GM19372 (cell line): ENCODE results near the gene TRIM2.
"Not testable (repeated sequence)": the region's sequence is repeated elsewhere in the genome, so short reads cannot be mapped to it uniquely, and the experiment has no call there.

ENCODE experiments used
- ATAC-seq: cut with Tn5 transposase; IDR thresholded peaks from one replicate; pipeline ENCODE4 v1.9.1; 2021; ENCODE audit warnings: mild to moderate bottlenecking, low read depth, moderate library complexity; ENCODE audit not compliant: unreplicated experiment

The TRIM2 gene

DNA sequence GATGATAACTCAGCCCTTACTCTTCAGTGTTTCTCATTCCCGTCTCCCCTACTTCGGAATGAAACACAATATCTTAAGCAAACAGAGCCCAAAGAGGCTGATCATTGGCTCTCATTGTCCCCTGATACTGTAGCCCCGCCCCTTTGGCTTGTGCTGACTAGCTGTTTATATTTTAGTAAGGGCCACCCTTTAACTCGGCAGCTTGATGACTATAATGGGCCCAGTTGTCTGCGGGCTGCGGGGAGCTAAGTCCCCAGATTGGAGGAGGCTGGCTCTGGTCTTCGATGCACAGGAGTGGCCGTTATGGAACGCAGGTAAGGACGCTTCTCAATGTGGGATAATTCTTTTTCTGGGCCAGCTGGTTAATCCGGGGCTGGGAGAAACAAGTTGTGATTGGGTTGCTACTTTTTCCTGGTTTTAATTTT, at the start of gene TRIM2:
TSS of gene TRIM2 (plus strand) at position 197 of the 425 bp plus-strand sequence. CDS start at position 285, 88 bp downstream.
- no peak for ATAC-seq

DNA sequence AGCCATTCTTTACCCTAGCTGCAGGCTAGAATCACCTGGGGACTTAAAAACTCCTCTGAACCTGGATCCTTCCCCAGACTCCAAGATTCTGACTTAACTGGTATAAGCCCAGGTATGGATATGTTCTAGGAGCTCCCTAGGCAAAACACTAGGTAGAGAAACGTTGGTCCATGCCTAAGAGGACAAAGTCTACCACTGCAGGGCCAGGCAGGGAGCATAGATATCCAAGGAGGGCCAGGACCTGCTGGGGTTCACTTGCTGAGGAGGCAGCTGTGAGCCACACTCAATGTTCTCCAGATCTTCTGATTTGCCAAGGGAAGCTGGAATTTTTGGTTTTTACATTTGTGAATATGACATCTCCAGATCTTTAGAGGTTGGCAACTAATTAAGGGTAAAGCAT, 48.6 kb upstream of the TRIM2 start:
- no peak for ATAC-seq

DNA sequence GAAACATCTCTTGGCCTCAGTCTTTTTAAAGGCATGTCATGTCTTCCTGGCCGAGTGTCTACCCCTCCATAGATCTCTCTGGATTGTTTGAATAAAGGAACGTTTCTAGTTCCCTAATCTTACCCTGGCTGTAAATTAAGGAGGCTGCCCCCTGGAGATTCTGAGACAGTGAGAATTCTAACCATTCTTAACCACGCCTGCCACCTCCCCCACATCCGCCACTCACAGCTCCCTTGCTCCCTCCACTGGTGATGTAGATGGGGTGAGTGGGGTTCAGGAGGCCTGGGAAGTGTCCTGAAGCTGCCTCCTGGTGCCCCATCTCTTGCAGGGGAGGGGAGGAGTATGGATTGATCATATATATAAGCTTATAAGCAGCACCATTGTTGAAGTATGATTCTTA, 48.0 kb upstream of the TRIM2 start:
- no peak for ATAC-seq

DNA sequence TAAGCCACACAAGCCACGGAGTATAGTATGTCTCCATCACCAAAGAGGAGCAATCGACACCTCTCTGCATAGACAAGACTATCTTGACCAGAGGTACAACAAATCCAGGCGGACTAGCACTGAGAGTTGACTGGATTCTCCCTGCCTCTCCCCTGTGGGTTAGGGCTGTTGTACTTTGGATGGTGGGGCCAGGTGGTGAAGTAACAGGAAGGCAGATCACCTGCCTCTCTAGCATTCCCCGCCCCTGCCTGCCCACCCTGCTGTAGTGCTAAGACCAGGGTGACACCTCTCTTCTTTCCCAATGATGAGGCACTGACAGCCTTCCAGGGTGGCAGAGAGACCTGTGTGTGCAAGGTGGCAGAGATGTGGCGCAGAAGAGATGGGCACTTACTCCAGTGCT, 47.5 kb upstream of the TRIM2 start:
- no peak for ATAC-seq

DNA sequence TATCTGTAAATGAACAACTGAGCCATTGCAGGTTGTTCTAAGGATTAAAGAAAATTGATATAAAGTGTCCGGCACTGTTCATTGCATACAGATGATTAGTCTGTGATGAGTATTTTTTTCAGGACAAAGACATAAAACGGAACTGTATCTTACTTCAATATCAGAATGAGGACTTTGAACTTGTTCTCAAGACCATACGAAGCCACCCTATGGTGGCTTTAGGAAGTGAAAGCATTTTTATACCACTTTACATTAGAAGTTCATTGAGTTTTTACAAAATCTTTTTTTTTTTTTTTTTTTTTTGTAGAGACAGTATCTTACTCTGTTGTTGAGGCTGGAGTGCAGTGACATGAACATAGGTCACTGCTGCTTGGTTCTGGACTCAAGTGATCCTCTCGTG, 45.2 kb upstream of the TRIM2 start:
- ATAC-seq, result no peak

DNA sequence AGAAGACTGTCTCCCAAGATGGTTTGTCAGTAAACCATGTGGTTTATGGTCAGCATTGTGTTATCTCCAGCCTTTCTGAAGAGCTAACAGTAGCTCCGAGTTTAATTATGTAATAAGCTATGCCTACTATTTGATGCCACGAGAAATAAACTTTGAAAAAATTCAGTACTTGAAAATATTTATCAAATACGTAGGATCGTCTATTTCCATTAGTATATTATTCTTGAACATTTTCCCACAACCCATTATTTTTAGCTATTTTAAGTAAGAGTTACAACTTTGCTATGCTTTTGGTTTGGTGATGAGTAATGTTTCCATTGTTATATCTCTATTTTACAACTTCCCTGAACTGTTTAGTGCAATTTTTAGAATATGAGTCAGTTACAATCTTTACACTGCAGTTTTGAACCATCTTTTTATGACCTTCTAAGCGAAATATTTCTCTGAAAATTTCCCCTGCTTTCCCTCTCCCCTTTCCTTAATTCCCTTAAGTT, 44.5 kb upstream of the TRIM2 start:
- no peak for ATAC-seq

DNA sequence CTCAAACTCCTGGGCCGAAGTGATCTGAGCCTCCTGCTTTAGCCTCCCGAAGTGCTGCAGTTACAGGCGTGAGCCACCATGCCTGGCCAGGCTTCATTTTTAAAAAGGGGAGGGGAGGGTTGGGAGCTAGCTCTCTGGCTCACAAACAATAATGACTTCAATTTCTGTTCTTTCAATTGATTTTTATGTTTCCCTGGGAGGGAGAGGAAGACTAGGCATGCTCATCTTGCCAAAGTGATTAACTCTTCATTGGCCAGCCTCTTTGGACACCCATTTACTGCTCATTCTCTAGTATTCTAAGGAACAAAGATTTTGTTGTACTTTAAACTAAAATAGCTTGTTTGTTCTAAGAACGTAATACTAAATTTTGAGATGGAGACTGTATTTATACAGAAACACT, 43.4 kb upstream of the TRIM2 start:
- ATAC-seq, result no peak

DNA sequence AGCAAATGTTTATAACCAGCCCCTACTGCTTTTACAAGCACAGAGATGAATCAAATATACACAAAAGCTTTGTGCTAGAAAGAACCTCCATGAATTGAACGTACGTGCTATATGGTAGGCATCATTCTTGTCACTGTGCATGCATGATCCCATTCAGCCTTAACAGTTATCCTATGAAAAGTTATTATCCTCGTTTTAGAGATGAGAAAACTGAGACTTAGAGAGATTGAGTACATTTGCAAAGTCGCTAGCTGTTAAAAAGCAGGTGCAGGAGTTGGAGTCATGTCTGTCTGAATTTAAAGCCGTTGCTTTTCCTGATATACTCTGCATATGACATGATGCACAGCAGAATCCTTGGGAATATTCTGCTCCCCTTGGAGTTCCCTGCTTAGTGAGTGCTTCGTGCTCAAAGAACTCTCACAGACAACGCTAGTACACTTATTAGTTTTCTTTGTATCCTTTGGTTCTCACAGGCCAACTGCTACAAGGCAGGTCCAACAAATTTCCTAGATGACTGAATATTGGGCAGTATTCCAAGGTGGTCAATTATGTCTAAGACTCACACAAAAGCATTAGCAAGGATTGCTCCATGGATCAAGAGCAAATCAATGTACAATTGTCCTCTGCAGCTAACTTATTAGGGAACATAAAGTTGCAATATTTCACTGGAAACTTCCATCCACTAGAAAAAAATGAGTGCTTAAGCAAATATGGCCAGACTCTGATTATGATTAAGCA, 42.8 kb upstream of the TRIM2 start:
- no peak for ATAC-seq

DNA sequence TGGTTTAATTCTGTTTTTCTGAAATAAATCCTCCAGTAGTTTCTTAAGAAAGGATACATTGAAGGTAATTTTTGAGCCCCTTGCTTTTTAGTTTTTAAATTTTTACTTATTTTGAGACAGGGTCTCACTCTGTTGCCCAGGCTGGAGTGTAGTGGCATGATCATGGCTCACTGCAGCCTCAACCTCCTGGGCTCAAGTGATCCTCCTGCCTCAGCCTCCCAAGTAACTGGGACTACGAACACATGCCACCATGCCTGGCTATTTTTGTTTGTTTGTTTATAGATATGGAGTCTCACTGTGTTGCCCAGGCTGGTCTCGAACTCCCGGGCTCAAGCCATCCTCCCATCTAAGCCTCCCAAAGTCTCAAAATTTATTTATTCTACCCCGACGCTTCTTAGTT, 39.0 kb upstream of the TRIM2 start:
- not testable (repeated sequence) for ATAC-seq

DNA sequence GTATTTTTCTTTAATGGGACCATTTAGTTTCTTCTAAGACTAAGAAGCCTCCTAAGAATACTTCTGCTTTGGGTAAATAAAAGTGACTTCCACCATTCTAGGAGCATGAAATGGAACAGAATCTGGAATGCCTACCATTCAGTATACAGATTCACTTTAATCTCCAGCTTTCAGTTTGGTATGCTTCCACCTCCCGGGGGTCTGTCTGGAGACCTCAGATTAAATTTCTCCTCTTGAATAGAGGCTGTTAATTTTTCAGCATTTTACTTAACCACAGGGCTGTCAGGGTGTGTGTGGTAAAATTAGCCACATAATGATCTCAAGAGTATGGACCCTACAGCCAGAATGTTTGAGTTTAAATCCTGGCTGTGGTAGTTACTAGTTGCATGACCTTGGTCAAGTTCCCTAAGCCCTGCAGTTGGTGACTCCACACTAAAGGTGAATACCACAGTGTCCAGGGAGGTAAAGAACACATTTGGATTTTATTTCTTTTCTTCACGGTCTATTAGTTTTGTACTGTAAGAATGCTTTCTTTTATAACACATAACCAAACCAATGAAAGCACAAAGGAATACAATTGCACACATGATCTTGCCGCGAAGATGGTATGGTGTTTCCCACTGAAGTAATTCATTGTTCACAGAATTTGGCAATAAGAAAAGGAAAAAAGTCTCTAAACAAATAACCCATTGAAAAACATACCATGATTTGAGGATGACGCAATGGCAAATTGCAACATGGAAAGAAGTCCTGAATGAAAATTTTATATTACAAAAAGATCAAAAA, 37.3 kb upstream of the TRIM2 start:
- no peak for ATAC-seq

DNA sequence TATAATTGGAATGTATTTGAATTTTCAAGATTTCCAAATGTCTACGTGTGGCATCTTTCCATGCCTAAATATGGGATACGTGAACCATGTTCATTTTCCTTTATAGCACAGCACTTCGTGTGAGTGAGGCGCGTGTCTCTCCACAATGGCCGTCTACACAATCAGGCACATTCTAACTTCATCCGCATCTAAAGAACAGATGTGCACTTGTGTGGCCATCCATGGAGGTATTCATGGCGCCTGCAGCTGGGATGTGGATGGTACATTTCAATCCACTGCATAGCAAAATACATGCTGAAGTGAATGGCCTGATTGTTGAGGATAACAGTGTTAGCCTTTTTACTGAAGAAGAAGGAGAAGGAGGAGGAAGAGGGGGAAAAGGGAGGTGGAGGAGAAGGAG, 34.5 kb upstream of the TRIM2 start:
- ATAC-seq, result no peak

DNA sequence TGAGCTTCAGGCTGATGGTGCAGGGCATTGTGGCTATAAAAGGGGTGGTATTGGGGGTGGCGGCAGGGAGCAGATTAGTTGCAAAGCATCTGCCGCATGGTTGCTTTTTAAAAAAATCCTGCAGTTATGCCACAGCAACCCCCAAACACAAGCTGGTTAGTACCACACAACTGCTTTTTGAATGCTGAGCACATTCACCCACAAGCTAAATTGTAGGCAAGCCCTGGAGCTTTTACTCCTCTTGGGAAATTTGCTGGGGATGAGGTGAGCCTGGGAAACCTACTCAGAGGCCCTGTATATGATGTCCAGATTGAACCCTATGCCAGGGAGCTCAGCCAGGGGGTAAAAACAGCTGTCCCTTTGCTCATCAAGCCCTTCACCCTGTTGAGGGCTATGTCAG, 33.8 kb upstream of the TRIM2 start:
- ATAC-seq, result no peak

DNA sequence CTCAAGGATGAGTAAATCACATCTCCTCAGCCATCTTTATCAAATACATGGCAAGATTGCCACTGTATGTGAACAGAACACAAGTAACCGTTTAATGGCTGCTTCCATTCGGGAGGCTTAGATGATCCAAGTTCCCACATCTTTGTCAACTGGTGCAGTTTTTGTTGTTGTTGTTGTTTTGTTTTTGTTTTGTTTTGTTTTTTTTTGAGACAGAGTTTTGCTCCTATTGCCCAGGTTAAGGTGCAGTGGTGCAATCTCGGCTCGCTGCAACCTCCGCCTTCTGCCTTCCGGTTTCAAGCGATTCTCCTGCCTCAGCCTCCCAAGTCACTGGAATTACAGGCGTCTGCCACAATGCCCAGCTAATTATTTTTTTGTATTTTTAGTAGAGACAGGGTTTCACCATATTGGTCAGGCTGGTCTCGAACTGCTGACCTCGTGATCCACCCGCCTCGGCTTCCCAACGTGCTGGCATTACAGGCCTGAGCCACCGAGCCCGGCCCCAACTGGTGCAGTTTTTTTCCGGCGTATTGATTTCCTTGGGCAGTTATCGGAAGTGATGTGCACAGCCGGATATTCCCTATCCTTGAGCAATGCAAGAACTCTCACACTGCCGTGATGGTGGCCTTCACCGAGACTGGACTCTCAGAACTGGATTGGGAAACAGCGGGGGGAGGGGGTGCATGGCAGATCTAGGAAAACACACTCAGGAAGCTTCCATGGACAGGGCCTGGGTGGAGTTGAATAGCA, 29.2 kb upstream of the TRIM2 start:
- ATAC-seq, result no peak

DNA sequence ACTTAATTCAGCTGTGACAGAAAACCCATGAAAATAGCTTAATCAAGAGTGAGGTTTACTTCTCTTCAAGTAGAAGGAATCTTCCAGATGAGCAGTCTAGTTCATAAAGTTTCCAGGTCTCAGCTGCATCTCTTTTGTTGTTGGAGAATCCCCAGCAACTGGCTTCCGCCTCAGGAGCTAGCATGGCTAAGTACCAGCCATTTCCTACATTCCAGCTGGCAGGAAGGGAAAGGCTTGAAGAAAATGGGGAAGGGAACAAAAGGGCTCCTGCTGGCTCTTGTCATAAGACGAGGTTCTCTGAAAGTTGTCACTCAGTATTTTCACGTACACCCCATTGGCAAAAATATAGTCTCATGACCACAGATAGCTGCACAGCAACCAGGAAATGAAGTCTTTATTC, 27.3 kb upstream of the TRIM2 start:
- ATAC-seq, result no peak

DNA sequence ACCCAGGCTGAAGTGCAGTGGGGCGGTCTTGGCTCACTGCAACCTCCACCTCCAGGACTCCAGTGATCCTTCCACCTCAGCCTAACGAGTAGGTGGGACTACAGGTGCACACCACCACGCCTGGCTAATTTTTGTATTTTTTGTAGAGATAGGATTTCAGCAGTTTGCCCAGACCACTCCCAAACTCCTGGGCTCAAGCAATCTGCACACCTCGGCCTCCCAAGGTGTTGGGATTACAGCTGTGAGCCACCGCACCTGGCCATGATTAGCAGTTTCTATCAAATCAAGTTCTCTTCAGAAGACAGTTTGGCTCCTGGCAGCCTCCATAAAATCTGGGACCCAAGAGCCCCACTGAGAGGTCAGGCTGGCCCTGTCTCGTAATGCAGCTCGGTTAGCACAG, 26.4 kb upstream of the TRIM2 start:
- ATAC-seq, result no peak

DNA sequence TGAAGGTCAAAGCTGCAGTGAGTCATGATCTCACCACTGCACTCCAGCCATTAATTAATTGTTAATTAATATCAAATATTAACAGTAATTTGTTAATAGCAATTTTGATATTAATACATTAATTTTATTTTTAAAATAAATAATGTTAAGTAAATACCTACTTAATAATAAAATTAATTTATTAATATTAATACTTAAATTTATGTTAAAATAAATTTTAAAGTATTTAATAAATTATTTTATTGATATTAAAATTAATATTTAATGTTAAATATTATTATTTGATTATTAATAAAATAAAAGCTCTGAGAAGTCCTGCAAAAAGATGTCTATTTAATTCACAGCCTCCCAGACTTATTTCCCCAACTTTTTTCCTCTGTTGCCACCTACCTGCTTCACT, 25.1 kb upstream of the TRIM2 start:
- ATAC-seq, result no peak

DNA sequence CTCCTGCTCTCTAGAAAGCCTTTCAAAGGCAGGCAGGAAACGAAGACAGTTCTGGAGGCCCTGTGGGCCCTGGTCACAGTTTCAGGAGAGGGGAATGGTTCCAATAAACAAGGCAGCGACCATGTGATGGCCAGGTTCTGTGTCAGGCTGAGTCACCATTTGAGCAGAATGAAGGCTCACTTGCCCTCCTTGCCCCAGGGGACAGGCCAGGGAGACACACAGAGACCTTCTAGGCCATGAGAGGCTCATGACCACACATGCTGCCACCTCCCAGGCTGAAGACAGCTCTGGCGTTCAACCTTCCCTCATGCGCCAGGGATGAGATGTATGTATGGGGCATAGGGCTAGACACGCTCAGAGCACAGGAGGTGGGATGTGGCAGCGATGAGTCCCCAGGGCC, 22.9 kb upstream of the TRIM2 start:
- ATAC-seq, result no peak

DNA sequence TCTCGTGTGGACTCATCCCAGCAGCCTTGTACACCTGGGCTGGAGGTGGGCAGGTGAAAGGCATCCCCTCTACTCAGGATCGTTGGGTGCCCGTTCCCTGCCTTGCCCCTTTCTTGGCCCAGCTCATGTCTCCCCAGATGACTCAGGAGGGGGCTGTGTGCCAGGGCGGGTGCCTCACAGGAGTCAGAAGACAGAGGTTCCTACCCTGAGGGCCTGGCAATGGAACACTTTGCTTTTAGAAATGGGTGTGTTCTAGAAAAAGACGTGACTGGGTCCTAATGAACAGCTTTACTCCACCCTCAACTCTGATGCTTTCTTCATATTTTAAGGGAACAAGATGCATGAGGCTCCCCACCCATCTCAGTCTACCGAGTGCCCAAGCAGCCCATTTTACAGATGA, 22.5 kb upstream of the TRIM2 start:
- ATAC-seq, result no peak

DNA sequence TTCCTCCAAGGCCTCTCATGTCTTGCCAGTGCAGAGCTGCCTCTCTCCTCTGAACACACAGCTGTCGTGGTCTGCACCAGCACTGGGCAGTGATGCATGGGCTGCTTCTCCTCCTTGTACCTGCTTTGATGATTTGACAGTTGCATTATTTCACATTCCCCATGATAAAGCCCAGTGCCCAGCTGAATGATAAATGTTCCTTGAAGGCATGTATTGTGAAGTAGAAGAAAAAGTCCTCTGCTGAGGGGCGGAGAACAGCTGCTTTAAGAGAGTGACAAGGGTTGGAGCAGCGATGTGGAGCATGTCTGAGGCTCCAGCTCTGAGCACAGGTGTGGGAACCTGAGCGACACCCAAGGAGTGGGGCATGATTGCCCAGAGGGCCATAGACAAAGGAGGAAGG, 21.1 kb upstream of the TRIM2 start:
- no peak for ATAC-seq

DNA sequence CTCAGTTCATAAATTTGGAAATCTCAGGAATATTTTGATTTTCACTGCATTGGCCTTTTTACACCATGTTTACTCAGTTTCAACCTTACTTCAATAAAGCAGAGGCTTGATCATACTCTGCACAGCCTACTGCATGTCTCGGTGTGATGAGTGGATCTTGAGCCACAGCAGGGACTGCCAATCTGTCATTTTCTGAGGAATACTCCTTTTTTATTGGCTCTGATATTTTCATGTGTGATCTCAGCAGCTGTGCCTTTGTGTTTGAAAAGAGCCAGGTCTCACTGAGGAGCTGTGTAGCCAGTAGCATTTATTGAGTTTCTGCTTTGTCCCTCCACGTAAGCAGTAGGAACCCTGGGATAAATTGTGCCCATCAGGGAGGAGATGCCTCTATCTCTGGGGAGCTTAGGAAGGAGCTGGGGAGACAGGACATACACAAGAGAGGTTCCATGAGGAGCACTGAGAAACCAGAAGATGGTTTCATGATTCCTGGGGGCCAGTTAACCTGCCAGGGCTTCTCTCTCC, 18.9 kb upstream of the TRIM2 start:
- ATAC-seq, result no peak
